ENCODE results near the gene MYO9A. TPM values are rescaled to one million over a fixed set of nuclear protein-coding genes. Genes with fewer than 3 reads are reported as not detected.

MYO9A gene
- total RNA-seq, 2 donors from 2014 or later, result 34.9 to 36.4 TPM

- no peaks in the 10 kb centered on the region for H3K9me3 Mint-ChIP-seq
- no peak overlapping the region for H3K27ac Mint-ChIP-seq
- H3K9ac ChIP-seq (ENCODE audit: extremely low read depth, low read length, poor library complexity, severe bottlenecking), result no peak overlapping the region
- no peaks in the 10 kb centered on the region for H3K4me1 ChIP-seq (ENCODE audit: control insufficient read depth, insufficient read depth, low read length)
- no peaks in the 10 kb centered on the region for H3K27me3 Mint-ChIP-seq (ENCODE audit: insufficient read depth)
- no peaks in the 10 kb centered on the region for H3K27me3 ChIP-seq (ENCODE audit: control insufficient read depth, insufficient read depth, low read length, poor library complexity, severe bottlenecking)
- TF ChIP-seq CTCF (conservative IDR thresholded peaks at IDR 0.05), result no peak
- H3K27ac ChIP-seq (ENCODE audit: low read depth, low read length), result no peak overlapping the region
- H3K36me3 ChIP-seq (ENCODE audit: control insufficient read depth, insufficient read depth, low read length), result peaks cover 18% of the 10 kb centered on the region
- no peak overlapping the region for H3K4me3 Mint-ChIP-seq
- 85 to 100% methylated on average over 1 to 3 of the region's 3 CpGs for WGBS, 2 experiments (ENCODE audit: insufficient coverage in 1 of 2, insufficient read length in 1 of 2)
- H3K36me3 Mint-ChIP-seq (ENCODE audit: low read depth), result peaks cover 13% of the 10 kb centered on the region
- no peak for DNase-seq
- peaks cover 9% of the 10 kb centered on the region for H3K9me3 ChIP-seq (ENCODE audit: control insufficient read depth, low read length)
- H3K4me1 Mint-ChIP-seq, result no peaks in the 10 kb centered on the region
- H3K4me3 ChIP-seq (ENCODE audit: low read length), result no peak overlapping the region
These were observed 180.2 kb downstream of the MYO9A start for GRCh38 chr15:71937650-71938311.

- H3K27ac ChIP-seq (ENCODE audit: low read depth, low read length), result no peak overlapping the region
- no peaks in the 10 kb centered on the region for H3K27me3 Mint-ChIP-seq (ENCODE audit: insufficient read depth)
- TF ChIP-seq CTCF (conservative IDR thresholded peaks at IDR 0.05), result no peak
- H3K27me3 ChIP-seq (ENCODE audit: control insufficient read depth, insufficient read depth, low read length, poor library complexity, severe bottlenecking), result no peaks in the 10 kb centered on the region
- H3K27ac Mint-ChIP-seq, result no peak overlapping the region
- H3K9me3 Mint-ChIP-seq, result peaks cover 14% of the 10 kb centered on the region
- H3K4me1 ChIP-seq (ENCODE audit: control insufficient read depth, insufficient read depth, low read length), result no peaks in the 10 kb centered on the region
- DNase-seq, result no peak
- H3K36me3 Mint-ChIP-seq (ENCODE audit: low read depth), result peaks cover 44% of the 10 kb centered on the region
- WGBS, 2 experiments (ENCODE audit: insufficient coverage in 1 of 2, insufficient read length in 1 of 2), result 0 to 67% methylated on average over 1 to 3 of the region's 3 CpGs
- no peak overlapping the region for H3K4me3 ChIP-seq (ENCODE audit: low read length)
- H3K9ac ChIP-seq (ENCODE audit: extremely low read depth, low read length, poor library complexity, severe bottlenecking), result no peak overlapping the region
- H3K36me3 ChIP-seq (ENCODE audit: control insufficient read depth, insufficient read depth, low read length), result peaks cover 48% of the 10 kb centered on the region
- peaks cover 31% of the 10 kb centered on the region for H3K9me3 ChIP-seq (ENCODE audit: control insufficient read depth, low read length)
- H3K4me3 Mint-ChIP-seq, result no peak overlapping the region
- H3K4me1 Mint-ChIP-seq, result no peaks in the 10 kb centered on the region
These were observed 183.5 kb downstream of the MYO9A start for GRCh38 chr15:71934446-71934845.

GRCh38 chr15:71932689-71933088, 185.3 kb downstream of the MYO9A start:
- Histone ChIP-seq H3K27ac (ENCODE audit: low read depth, low read length) (no peak overlapping the region), H3K36me3 (ENCODE audit: control insufficient read depth, insufficient read depth, low read length) (peaks cover 48% of the 10 kb centered on the region), H3K4me3 (ENCODE audit: low read length) (no peak overlapping the region), H3K9me3 (ENCODE audit: control insufficient read depth, low read length) (peaks cover 31% of the 10 kb centered on the region), H3K9ac (ENCODE audit: extremely low read depth, low read length, poor library complexity, severe bottlenecking) (no peak overlapping the region), H3K4me1 (ENCODE audit: control insufficient read depth, insufficient read depth, low read length) (no peaks in the 10 kb centered on the region), H3K27me3 (ENCODE audit: control insufficient read depth, insufficient read depth, low read length, poor library complexity, severe bottlenecking) (no peaks in the 10 kb centered on the region)
- TF ChIP-seq CTCF (conservative IDR thresholded peaks at IDR 0.05), result no peak
- Mint-ChIP-seq H3K4me3 (no peak overlapping the region), H3K9me3 (peaks cover 14% of the 10 kb centered on the region), H3K27me3 (ENCODE audit: insufficient read depth) (no peaks in the 10 kb centered on the region), H3K27ac (no peak overlapping the region), H3K36me3 (ENCODE audit: low read depth) (peaks cover 44% of the 10 kb centered on the region), H3K4me1 (no peaks in the 10 kb centered on the region)
- no peak for DNase-seq
- WGBS, 2 experiments (ENCODE audit: insufficient coverage in 1 of 2, insufficient read length in 1 of 2), result 100% methylated on average over 1 of the region's 2 CpGs; no CpG with 5 or more reads in 1 of the 2 experiments

All from endodermal cell (in vitro differentiated cells).